ENCODE measurements around the gene ZMIZ1.

ZMIZ1 gene

GRCh38 chr10:79262131-79262530 lies 193.4 kb downstream of the ZMIZ1 start:
- no peak for DNase-seq (ENCODE audit: low spot score)
- no peak for TF ChIP-seq CTCF (IDR thresholded peaks at IDR 0.05; ENCODE audit: extremely low read depth, missing control alignments)

- no peak for TF ChIP-seq CTCF (IDR thresholded peaks at IDR 0.05; ENCODE audit: extremely low read depth, missing control alignments)
- DNase-seq (ENCODE audit: low spot score), result no peak
Observed at GRCh38 chr10:79262959-79263746, 194.4 kb downstream of the ZMIZ1 start.

GRCh38 chr10:79263939-79264338 lies 195.2 kb downstream of the ZMIZ1 start:
- DNase-seq (ENCODE audit: low spot score), result no peak

GRCh38 chr10:79264942-79265341 lies 196.2 kb downstream of the ZMIZ1 start:
- no peak for DNase-seq (ENCODE audit: low spot score)
- no peak for TF ChIP-seq CTCF (IDR thresholded peaks at IDR 0.05; ENCODE audit: extremely low read depth, missing control alignments)

More at GRCh38 chr10:79263939-79264338, 195.2 kb downstream of the ZMIZ1 start:
- no peak for TF ChIP-seq CTCF (IDR thresholded peaks at IDR 0.05; ENCODE audit: extremely low read depth, missing control alignments)

GRCh38 chr10:79266084-79266483 lies 197.3 kb downstream of the ZMIZ1 start:
- no peak for DNase-seq (ENCODE audit: low spot score)

GRCh38 chr10:79266543-79267312 lies 198.0 kb downstream of the ZMIZ1 start:
- TF ChIP-seq CTCF (IDR thresholded peaks at IDR 0.05; ENCODE audit: extremely low read depth, missing control alignments), result no peak
- peak; percentile 77 for DNase-seq (ENCODE audit: low spot score)

More at GRCh38 chr10:79266084-79266483, 197.3 kb downstream of the ZMIZ1 start:
- no peak for TF ChIP-seq CTCF (IDR thresholded peaks at IDR 0.05; ENCODE audit: extremely low read depth, missing control alignments)

- DNase-seq (ENCODE audit: low spot score), result no peak
- TF ChIP-seq CTCF (IDR thresholded peaks at IDR 0.05; ENCODE audit: extremely low read depth, missing control alignments), result no peak
Observed at GRCh38 chr10:79267499-79267898, 198.7 kb downstream of the ZMIZ1 start.
